T follicular helper cell (primary cell): Measurements from ENCODE around the gene NCL.
"Not testable (repeated sequence)": the region's sequence is repeated elsewhere in the genome, so short reads cannot be mapped to it uniquely, and the experiment has no call there.

Experiments
- DNase-seq: peaks from one replicate; pipeline ENCODE4 v3.0.0-alpha.2; 2020; ENCODE audit warnings: low read depth

The NCL gene

DNA sequence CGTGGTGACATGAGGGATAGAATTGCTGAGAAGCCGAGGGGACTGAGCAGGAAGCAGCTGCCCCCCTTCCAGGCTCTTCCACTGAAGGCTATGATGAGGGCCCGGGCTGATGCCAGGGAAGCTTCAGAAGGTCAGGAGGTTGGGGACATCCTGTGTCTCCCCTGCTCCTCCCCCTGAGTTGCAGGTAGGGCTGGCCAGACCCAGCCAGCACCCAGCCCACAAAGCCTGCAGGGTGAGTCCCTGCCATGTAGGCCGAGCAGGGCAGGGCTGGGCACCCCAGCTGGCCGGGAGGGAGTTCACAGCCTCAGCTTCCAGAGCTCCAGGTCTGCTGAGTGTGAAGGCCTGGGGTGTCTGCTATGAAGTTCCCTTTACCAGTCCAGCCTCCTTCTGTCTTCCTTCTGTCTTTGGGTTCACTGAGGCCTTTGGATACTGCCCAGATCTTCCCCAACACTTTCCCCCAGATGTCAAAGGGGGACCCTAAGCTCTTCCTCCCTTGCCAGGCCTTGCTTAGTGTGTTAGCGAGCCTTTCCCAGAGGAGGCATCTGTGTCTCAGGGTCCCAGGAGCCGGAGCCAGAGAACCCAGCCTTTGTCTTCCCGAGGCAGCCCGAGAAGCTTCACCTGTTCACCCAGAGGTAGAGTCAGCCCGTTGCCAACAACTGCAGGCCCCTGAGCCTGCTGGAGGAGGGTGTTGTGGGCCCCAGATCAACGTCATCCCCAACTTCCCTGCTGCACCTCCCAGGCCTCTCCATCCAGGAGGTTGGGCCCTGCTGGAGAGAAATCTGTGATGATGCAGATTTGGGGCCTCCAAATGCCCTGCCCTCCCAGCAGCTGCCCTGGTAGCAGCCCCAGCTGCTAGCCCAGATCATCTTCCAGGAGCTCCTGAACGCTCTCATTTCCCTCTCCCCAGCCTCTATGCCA lies 3.6 kb upstream of the NCL start:
- no peak for DNase-seq

DNA sequence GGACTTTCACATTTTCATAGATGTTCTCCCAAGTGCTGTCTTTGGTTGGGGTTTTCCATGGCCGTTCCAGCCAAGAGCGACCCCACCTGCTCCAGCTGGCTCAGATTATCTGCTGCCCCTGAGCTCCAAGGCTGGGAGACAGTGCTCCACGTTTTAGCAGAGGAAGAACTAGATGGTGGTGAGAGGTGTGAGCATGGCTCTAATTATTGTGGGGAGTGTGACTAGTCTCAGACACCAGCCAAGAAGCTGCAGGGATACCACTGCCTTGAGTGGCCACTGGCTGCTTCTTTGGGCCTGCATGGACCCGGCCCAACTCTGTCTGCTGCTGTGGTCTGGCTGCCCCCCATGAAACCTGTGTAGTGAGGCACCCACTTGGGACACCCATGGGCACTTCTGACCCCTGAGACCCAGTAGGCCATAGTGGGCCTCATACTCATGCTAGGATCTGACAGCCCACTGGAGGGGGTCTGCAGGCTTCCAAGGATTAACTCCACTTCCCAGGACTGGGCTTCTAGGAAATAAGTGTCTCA lies 2.8 kb upstream of the NCL start:
- DNase-seq, result no peak

DNA sequence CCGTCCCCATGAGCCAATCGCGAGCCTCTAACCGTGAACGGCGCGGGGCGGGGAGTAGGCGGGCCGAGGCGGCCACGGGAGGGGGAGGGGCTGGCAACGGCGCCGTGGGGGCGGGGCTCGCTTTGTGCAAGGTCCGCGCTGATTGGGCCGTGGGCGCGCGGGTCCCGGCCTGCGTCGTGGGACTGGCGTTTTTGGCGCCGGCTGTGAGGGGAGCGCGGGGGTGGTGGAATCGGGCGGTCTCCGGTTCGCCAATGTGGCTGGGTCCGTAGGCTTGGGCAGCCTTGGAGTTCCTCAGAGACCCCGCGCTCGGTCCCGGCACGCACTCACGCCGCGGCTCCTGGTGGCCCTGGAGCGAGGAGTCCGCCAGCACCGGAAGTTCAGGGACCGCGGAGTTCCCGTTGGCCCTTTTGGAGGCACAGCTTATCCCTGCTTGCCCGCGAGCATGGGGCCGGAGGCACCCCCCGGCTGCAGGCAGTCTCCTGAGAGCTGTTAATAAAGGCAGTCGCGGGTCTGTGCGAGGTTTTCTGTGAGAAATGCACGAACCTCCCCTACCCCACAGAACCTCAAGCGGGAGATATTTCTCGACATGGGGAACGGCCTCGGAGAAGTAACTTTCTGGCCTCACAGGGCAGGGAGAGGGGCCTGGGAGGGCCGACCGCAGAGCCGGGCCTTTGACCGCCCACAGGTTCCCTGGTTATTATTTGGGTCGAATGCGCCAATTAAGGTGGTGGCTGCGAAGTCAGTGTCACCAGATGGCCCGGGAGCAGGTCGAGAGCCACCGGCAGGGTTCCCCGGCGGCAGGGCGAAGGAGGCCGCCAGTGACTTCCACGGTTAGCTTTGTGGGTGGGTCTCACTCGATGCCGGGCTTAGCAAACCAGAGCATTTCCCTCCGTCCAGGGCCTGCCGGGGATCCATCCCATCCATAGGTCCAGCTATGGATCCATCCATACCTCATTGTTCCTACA lies 574 bp upstream of the NCL start:
- peak; percentile 97 for DNase-seq

DNA sequence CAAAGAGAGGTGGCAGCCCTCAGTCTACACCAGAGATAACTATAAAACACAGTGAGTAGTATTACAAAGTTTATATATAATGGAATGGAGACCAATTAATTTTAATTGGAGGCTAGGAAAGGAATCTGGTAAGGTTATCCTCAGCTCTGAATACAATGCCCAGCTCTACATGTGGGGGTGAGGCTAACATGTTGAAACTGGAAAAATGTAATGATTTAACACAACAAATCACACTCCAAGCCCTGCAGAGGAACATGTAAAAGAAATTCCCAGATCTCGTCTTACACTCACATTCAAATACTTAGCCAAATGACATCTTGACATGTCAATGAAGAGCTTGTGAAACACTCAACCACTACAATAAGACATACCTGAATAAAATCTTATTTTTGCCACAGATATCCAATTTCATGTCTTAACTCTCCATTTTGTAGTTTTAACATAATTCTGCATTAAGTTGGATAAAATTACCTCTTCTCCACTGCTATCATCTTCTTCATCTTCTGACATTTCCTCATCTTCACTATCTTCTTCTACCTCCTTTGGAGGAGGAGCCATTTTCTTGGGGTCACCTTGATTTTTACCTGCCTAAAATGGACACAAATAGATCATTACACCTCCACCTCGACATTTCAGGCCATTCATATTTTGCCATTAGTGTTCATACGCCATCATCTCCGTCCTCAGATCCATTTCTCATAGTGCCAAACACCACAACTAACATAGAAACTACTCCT lies 1.4 kb downstream of the NCL start:
- DNase-seq, result no peak

DNA sequence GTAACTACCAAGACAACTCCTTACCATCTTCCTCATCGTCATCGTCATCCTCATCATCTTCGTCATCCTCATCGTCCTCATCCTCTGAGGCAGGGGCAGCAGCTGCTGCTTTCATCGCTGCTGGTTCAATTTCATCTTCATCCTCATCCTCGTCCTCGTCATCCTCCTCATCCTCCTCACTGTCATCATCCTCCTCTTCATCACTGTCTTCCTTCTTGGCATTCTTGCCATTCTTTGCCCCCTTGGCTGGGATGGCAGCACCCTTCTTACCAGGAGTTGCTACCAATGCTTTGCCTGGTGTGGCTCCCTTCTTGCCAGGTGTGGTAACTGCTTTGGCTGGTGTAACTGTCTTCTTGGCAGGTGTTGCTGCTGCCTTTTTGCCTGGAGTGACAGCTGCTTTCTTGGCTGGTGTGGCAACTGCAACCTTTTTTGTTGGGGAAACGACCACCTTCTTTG lies 2.7 kb downstream of the NCL start:
- DNase-seq, result no peak

DNA sequence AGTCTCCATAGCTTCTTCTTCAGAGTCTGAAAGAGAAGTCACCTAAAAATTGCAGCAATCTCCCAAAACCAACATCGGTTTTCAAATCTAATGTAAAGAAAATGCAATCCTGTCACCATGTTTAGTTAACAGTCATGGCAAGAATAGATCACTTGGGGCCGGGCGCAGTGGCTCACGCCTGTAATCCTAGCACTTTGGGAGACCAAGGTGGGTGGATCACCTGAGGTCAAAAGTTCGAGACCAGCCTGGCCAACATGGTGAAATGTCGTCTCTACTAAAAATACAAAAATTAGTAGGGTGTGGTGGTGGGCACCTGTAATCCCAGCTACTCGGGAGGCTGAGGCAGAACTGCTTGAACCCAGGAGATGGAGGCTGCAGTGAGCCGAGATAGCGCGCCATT lies 3.4 kb downstream of the NCL start:
- not testable (repeated sequence) for DNase-seq

DNA sequence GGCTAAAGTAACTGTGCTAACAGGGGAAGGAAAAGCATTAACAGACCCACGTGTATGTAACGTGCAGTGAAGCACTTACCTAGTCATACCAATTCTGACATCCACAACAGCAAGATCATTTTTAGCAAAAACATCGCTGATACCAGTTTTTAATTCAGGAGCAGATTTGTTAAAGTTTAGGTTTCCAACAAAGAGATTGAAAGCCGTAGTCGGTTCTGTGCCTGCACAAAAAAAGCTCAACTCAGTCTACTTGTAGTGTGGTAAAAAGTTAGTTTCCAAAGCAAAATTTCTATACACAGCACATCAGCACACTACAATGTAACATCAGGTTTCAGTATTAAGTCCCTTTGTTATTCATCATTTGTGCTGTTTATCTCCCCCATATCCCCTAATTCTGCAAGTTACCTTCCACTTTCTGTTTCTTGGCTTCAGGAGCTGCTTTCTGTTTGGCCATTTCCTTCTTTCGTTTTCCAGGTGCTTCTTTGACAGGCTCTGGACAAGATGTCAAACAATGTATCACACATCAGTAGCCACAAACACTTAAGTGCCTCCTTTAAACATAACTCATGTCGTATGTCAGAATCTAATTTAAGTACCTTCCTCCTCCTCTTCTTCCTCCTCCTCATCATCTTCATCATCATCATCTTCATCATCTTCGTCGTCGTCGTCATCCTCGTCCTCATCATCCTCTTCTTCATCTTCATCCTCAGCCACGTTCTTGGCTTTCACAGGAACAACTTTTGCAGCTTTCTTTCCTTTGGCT lies 4.0 kb downstream of the NCL start:
- no peak for DNase-seq

DNA sequence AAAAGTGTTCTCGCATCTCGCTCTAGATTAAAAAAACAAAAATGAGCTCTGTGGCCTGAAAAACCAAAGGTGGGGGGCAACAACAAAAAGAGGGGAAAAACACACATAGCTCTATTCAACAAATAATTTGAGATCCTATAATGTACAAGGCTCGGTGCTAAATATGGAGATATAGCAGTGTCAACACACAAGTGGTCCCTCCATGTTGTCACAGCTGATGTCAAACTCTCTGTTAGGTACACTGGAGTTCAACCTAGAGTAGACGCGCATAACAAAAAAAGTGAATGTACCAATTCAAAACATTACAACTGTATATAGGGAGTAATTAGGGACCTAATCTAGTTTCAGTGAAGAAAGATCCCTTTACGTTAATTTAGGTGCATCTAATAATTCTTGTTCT lies 5.9 kb downstream of the NCL start:
- DNase-seq, result no peak

DNA sequence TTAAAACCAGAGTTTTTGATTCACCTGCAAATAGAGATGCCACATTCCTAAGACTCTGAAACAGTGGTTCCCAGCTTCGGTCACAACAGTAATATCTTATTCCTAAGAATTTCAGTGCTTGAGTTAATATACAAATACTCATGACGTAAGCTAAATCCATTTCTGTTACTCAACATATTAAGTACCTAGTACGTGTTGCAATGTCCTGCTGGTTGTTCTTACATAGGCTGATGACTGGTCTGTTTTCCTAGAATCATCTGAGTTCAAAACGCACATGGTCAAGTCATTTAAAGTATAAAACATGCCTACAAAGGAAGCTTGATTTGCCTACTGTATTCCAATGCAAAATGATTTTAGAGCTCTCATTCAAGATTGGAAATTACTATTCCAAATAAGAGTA lies 7.2 kb downstream of the NCL start:
- no peak for DNase-seq

DNA sequence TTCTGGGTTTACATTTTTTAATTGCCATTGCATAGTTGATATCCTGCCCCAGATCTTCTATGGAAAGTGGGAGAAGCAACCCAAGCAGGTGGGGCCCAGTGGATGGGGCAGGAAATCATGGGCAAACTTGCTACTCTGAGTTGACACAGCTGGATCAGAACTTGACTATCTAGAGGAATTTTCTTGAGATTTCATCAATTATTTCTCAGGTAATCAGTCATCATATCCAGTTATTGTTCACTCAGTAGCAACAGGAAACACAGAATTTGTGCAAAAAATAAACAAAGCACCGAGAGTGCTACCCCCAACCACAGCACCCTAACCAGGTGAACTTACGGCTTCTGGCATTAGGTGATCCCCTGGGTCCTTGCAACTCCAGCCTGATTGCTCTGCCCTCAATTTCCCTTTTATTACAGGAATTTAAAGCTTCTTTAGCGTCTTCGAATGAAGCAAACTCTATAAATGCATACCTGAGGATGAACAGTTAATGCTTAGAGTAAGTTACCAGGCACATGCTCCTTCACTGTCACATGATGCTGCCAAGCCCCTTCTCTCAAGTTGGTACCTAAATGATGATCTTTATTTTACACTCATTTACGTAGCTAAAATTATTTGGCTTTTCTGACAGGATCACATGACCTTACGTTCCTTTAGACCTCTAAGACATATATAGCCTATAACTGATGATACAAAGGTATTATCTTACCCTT lies 7.8 kb downstream of the NCL start:
- DNase-seq, result no peak

DNA sequence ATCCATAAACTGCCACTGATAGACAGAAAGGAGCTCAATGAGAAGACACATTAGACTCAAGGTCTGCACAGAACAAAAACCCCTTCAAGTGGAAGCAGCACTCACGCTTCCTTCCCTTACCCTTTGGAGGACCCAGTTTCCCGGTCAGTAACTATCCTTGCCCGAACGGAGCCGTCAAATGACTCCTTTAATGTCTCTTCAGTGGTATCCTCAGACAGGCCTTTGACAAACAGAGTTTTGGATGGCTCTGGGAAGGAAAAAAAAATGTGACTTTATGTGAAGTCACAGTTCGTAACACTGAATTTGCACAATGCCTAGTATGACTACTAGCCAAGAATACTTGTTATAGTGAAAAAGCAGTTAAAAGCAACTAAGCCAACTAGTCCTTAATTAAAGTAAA lies 8.4 kb downstream of the NCL start:
- no peak for DNase-seq

DNA sequence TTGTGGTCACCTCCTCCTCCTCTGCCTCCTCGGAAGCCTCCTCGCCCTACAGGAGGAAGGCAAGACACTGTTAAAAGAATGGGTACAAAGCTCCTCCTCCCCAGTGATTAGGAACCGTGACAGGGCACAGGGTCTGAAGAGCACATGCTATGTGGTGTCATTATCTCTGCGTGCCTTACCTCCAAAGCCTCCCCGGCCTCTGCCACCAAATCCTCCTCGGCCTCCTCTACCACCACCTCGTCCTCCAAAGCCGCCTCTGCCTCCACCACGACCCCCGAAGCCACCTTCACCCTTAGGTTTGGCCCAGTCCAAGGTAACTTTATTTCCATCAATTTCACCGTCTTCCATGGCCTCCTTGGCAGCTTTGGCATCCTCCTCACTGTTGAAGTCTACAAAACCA lies 9.1 kb downstream of the NCL start:
- no peak for DNase-seq

DNA sequence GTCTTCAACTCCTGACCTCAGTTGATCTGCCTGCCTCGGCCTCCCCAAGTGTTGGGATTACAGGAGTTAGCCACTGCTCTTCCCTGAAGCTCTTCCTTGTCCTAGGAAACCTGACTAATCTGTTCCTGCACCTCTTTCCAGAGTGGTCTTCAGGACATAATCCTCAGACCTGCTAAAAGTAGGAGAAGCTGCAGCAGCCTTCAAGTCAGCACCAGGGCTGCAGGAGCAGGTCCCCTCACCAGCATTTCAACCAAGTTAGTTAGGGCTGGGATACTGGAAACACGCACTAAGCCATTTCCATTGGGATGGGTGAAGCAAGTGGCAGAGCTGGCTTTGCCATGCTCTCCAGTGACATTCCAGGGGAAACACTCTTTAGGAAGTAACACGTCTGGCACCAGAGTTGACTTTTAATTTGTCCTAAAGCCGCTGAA lies 9.9 kb downstream of the NCL start:
- DNase-seq, result no peak

DNA sequence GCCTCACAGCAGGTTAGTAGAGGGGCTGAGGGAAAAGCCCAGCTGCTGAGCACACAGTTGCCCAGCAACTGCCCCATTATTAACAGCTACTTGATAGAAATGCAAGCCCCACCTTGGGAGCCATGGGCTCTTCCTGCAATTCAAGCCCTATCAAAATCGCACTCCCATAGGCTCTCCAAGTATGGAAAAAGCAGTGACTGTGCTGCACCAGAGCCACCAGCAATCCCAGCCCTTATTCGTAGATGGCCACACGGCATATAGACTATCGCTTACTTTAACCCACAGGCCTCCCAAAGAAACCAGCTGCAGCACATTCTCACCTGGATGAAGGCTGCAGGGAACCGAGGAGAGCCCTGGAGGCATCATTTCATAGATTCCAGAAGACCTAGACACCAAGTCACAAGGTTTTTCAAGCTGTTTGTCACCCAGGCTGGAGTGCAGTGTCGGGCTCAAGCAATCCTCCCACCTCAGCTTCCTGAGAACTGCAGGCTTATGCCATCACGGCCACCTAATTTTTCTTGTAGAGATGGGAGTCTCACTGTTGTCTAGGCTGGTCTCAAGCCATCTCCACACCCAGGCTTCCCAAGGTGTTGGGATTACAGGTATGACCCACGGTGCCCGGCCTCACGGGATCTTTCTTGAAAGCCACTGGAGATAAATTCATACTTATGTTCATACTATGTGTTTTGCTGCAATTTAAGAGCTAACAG lies 11.3 kb downstream of the NCL start:
- no peak for DNase-seq

DNA sequence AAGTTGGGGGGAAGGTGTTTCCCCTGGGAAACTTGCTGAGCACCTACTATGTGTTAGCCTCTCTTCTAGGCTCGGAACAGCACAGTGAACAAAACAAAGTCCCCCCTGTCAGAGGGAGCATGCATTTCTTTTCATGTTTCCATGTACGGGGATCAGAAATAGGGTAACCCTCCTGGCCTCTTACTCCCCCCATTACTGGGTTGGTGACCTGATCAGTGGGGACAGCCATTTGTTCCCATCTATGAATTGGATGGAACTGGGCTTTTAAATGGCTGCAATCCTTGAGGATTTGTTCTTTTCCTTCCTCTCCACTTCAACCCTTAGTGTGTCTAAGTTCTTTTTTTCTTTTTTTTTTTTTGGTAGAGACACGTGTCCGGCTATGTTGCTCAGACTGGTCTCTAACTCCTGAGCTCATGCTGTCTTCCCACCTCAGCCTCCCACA lies 13.7 kb downstream of the NCL start:
- DNase-seq, result no peak

DNA sequence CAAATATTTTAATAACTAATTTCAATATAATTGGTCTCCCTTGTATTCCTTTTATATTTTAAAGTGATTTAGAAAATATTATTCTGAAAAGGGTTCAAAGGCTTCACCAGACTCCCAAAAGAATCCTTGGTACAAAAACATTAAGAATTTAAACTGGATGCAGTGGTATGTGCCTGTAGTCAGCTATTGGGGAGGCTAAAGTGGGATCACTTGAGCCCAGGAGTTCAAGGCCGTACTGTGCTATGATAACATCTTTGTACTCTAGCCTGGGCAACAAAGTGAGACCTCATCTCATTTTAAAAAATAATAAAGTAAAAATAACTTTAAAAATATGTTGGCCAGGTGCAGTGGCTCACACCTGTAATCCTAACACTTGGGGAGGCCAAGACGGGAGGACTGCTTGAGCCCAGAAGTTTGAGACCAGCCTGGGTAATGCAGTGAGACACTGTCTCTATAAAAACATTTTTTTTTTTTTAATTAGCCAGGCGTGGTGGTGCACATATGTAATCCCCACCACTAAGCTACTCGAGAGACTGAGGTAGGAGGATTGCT lies 14.7 kb downstream of the NCL start:
- no peak for DNase-seq

DNA sequence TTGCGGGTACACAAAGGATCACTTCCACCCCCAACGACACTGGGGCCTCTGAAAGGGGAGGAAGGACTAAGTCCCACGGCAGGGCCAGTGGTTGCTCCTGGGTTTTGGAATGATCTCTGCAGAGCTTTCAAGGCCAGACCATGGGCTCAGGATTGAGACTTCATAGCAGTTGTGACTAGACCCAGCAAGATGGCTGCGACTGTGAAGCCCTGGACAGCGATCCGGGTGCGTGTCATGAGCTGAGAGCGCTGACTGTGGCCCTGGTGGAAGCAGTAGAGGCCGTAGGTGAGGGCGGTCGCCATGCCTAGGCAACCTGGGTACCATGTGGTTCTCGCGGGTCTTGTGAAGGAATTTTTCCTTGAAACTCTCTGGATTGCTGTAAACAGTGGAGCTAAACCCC lies 27.3 kb downstream of the NCL start:
- no peak for DNase-seq

DNA sequence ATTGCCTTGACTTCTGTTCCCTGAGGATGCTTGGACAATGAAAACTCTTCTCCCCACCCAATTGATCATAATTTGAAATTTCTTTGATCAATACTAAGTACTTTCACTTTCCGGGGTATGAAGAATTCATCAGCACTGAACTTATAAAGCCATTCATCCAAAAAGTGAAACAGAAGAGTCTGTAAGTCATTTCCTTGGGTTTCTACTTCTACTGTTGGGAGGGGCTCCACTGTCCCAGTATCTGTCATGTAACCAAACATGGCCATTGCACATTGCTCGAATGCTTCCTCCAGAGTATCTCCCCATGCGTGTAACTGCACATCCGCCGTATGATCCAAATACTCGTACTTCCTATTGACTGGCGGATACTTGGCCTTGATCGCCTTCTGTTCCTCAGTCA lies 30.3 kb downstream of the NCL start:
- no peak for DNase-seq

DNA sequence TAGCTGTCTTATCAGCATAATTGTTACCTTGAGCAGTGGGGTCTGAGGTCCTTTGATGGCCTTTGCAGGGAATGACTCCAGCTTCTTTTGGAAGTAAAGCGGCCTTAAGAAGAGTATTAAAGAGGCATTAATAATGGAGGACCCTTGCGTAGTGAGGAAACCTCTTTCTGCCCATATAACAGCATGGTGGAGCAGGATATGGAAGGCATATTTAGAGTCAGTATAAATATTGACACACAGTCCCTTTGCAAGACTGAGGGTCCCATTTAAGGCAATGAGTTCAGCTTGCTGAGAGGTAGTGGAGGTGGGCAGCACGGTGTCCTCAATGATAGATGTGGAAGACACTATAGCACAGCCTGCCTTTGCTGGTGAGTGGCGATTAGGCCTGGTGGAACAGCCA lies 32.7 kb downstream of the NCL start:
- no peak for DNase-seq
